ENCODE results near the gene C1QTNF6. TPM values are rescaled to one million over a fixed set of nuclear protein-coding genes. Genes with fewer than 3 reads are reported as not detected.

Gene C1QTNF6
- total RNA-seq, 2 experiments from 2014 or later = 2.9 to 3.4 TPM

GRCh38 chr22:37186228-37186996, 1.6 kb downstream of the C1QTNF6 start:
- ChIA-PET POLR2A (interaction anchor here (0.5 to 1.7 kb wide), 2 partner anchors 16 to 59 kb away, joined by 3 to 5 read pairs; no protein-coding TSS in a partner anchor), CTCF (interaction anchor here (1.1 to 1.6 kb wide), 2 partner anchors 13 to 37 kb away, joined by 3 to 8 read pairs; partner anchors contain the start of gene IL2RB)

GRCh38 chr22:37185646-37186227, 2.3 kb downstream of the C1QTNF6 start:
- ChIA-PET CTCF (interaction anchor here (1.1 to 2.6 kb wide), 3 partner anchors 14 to 36 kb away, joined by 3 to 8 read pairs (median 7); partner anchors contain the start of gene IL2RB), POLR2A (no interaction called here)

- ChIA-PET POLR2A (no interaction called here), CTCF (interaction anchor here (2.6 kb wide), 1 partner anchor 18 kb away, joined by 7 read pairs; no protein-coding TSS in a partner anchor)
Measured at GRCh38 chr22:37184816-37185541, 3.1 kb downstream of the C1QTNF6 start.

GRCh38 chr22:37184380-37184755, 3.7 kb downstream of the C1QTNF6 start:
- CTCF ChIA-PET = interaction anchor here (1.1 to 2.6 kb wide), 3 partner anchors 15 to 138 kb away, joined by 3 to 7 read pairs (median 6); no protein-coding TSS in a partner anchor

GRCh38 chr22:37183432-37184379, 4.3 kb downstream of the C1QTNF6 start:
- CTCF ChIA-PET = interaction anchor here (0.7 to 2.6 kb wide), 5 partner anchors 12 to 138 kb away, joined by 3 to 7 read pairs (median 3); no protein-coding TSS in a partner anchor
- POLR2A ChIA-PET = interaction anchor here (0.5 to 1.3 kb wide), 3 partner anchors 16 to 101 kb away, joined by 3 to 4 read pairs (median 3); no protein-coding TSS in a partner anchor

More at GRCh38 chr22:37184380-37184755, 3.7 kb downstream of the C1QTNF6 start:
- POLR2A ChIA-PET = interaction anchor here (1.3 kb wide), 1 partner anchor 102 kb away, joined by 3 read pairs; no protein-coding TSS in a partner anchor

- CTCF ChIA-PET = interaction anchor here (0.7 to 2.6 kb wide), 3 partner anchors 11 to 17 kb away, joined by 3 to 7 read pairs (median 6); no protein-coding TSS in a partner anchor
- POLR2A ChIA-PET = interaction anchor here (0.5 to 1.3 kb wide), 2 partner anchors 15 to 101 kb away, joined by 3 to 4 read pairs; no protein-coding TSS in a partner anchor
Measured at GRCh38 chr22:37182949-37183245, 5.2 kb downstream of the C1QTNF6 start.

GRCh38 chr22:37182101-37182948, 5.7 kb downstream of the C1QTNF6 start:
- POLR2A ChIA-PET = no interaction called here
- CTCF ChIA-PET = interaction anchor here (0.8 kb wide), 2 partner anchors 11 to 28 kb away, joined by 3 read pairs; no protein-coding TSS in a partner anchor

- ChIA-PET CTCF (interaction anchor here (0.8 kb wide), 2 partner anchors 11 to 28 kb away, joined by 3 read pairs; no protein-coding TSS in a partner anchor), POLR2A (no interaction called here)
Measured at GRCh38 chr22:37181681-37182080, 6.4 kb downstream of the C1QTNF6 start.

- POLR2A ChIA-PET = no interaction called here
- CTCF ChIA-PET = no interaction called here
Measured at GRCh38 chr22:37180531-37181231, 7.4 kb downstream of the C1QTNF6 start.

- ChIA-PET CTCF (interaction anchor here (1.4 kb wide), 1 partner anchor 11 kb away, joined by 3 read pairs; no protein-coding TSS in a partner anchor), POLR2A (interaction anchor here (0.7 kb wide), 1 partner anchor 403 kb away, joined by 4 read pairs; no protein-coding TSS in a partner anchor)
Measured at GRCh38 chr22:37179622-37180420, 8.2 kb downstream of the C1QTNF6 start.

- CTCF ChIA-PET = interaction anchor here (1.4 to 2.6 kb wide), 2 partner anchors 12 kb away, joined by 3 to 17 read pairs; no protein-coding TSS in a partner anchor
- POLR2A ChIA-PET = interaction anchor here (0.7 kb wide), 1 partner anchor 404 kb away, joined by 4 read pairs; no protein-coding TSS in a partner anchor
Measured at GRCh38 chr22:37179126-37179470, 8.9 kb downstream of the C1QTNF6 start.

GRCh38 chr22:37178350-37179125, 9.5 kb downstream of the C1QTNF6 start:
- CTCF ChIA-PET = interaction anchor here (1.4 to 2.6 kb wide), 2 partner anchors 11 to 12 kb away, joined by 3 to 17 read pairs; no protein-coding TSS in a partner anchor

GRCh38 chr22:37177755-37178154, 10.3 kb downstream of the C1QTNF6 start:
- ChIA-PET POLR2A (no interaction called here), CTCF (interaction anchor here (2.6 kb wide), 1 partner anchor 10 kb away, joined by 17 read pairs; no protein-coding TSS in a partner anchor)

More at GRCh38 chr22:37178350-37179125, 9.5 kb downstream of the C1QTNF6 start:
- POLR2A ChIA-PET = interaction anchor here (0.5 to 0.7 kb wide), 2 partner anchors 53 to 404 kb away, joined by 3 to 4 read pairs; no protein-coding TSS in a partner anchor

GRCh38 chr22:37177221-37177620, 10.8 kb downstream of the C1QTNF6 start:
- CTCF ChIA-PET = interaction anchor here (2.6 kb wide), 1 partner anchor 10 kb away, joined by 17 read pairs; no protein-coding TSS in a partner anchor
- POLR2A ChIA-PET = no interaction called here
